Activated CD4-positive, alpha-beta T cell treated with anti-CD3 and anti-CD28 coated beads for 48 hours (primary cell): Measurements from ENCODE around the gene CUX1.

Experiments
- DNase-seq: peaks from one replicate; pipeline ENCODE4 v3.0.0-alpha.2; 2020

CUX1 gene

GRCh38 chr7:101940830-101941229, 123.4 kb downstream of the CUX1 start:
- DNase-seq: no peak

GRCh38 chr7:101941481-101942383, 124.3 kb downstream of the CUX1 start:
- no peak for DNase-seq

GRCh38 chr7:101942603-101943210, 125.3 kb downstream of the CUX1 start:
- no peak for DNase-seq

DNA sequence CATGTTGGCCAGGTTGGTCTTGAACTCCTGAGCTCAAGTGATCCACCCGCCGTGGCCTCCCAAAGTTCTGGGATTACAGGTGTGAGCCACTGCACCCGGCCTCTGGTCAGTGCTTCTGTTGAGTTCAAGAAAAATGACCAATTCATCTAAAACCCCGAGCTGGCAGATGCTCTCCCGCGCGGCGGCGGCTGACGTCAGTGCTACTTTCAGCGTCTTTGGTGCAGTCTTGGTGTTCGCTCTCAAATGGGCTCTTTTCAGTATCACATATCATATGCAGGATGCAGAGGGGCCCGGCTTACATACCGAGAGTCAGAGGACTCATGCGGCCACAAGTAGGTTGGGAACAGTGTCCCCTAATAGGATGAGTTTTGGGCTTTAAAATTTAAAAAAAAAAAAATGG, 125.9 kb downstream of the CUX1 start:
- DNase-seq: no peak

DNA sequence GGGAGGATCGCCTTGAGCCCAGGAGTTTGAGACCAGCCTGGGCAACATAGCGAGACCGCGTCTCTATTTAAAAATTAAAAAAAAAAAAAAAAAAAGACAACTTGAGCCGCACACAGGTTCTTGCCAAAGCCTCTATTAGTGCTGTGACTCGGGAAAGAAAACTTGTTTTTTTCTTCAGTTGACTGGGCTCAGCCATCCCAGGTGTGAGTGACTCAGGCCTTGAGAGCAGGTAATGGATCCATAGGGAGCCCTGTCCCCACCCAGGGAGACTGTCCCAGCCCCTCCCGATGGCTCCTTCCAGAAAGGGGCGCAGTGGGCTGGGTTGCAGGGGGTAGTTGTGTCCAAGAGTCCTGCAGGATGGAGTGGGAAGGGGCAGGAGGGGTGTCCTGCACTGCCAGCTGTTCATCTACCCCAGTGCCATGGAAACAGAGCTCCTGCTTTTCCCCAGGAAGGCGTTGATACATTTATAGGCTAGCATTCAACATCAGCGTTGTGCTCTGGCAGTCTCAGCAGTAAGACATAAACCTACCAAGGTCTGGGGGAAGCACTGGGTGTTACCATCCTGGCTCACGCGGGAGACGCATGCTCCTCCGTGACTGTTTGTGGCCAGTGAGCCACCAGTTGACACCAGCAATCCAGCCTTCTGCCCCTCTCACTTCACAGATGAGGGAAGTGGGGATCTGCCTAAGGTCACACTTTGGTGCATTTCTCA, 126.6 kb downstream of the CUX1 start:
- no peak for DNase-seq

GRCh38 chr7:101944611-101945010, 127.2 kb downstream of the CUX1 start:
- DNase-seq: no peak

- DNase-seq: no peak
These were observed 127.8 kb downstream of the CUX1 start for GRCh38 chr7:101945034-101945758.

- no peak for DNase-seq
These were observed 130.5 kb downstream of the CUX1 start for GRCh38 chr7:101947899-101948298.

DNA sequence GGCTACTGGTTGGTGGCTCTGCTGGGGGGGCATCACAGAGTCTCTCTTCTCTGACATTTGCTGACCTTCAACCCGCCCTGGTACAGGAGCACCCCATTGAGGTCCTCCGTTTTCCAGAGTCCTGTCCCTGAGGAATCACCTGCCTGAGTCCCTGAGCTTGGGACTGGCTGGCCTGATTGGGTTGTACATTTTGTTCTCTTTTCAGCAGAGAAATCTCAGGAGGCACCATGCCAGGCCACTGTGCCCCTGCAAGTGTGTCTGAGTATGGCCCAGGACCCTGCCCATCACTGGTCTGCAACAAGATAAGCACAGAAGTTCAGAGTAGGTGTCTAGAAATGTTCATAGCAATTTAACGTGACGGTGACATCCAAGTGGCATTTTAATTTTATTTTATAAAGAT, 131.2 kb downstream of the CUX1 start:
- no peak for DNase-seq

DNA sequence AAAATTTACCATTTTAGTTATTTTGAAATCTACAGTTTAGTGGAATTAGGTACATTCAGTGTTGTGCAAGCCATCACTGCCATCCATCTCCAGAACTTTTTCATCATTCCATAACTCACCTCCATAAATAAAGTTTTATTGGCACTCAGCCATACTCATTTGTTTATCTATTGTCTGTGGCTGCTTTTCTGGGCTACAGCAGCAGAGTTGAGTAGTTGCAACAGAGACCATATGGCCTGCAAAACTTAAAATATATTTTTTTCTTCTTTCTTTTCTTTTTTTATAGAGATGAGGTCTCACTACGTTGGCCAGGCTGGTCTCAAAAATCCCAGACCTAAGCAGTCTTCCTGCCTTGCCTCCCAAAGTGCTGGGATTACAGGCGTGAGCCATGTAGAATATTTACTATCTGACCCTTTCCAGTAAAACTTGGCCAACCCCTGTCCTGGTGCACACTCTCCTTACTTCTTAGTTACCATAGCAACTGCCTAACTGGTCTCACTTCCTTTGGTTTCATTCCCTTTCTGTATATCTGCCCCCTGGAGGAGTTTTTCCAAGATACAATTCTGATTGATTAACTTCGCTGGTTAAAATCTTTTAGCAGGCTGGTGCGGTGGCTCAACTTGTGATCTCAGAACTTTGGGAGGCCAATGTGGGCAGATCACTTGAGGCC, 133.2 kb downstream of the CUX1 start:
- no peak for DNase-seq

DNA sequence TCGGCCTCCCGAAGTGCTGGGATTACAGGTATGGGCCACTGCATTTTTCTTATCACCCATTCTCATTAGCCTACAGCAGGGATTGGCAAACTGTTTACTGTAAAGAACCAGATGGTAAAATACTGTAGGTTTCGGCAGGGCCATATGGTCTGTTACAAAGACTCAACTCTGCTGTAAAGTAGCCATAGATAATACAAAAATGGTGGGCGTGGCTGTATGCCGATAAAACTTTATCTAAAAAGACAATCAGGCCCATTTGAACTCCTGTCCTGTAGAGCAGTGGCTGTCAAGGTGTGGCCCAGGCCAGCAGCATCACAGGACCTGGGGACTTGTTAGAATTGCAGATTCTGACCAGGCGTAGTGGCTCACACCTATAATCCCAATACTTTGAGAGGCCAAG, 134.3 kb downstream of the CUX1 start:
- no peak for DNase-seq

DNA sequence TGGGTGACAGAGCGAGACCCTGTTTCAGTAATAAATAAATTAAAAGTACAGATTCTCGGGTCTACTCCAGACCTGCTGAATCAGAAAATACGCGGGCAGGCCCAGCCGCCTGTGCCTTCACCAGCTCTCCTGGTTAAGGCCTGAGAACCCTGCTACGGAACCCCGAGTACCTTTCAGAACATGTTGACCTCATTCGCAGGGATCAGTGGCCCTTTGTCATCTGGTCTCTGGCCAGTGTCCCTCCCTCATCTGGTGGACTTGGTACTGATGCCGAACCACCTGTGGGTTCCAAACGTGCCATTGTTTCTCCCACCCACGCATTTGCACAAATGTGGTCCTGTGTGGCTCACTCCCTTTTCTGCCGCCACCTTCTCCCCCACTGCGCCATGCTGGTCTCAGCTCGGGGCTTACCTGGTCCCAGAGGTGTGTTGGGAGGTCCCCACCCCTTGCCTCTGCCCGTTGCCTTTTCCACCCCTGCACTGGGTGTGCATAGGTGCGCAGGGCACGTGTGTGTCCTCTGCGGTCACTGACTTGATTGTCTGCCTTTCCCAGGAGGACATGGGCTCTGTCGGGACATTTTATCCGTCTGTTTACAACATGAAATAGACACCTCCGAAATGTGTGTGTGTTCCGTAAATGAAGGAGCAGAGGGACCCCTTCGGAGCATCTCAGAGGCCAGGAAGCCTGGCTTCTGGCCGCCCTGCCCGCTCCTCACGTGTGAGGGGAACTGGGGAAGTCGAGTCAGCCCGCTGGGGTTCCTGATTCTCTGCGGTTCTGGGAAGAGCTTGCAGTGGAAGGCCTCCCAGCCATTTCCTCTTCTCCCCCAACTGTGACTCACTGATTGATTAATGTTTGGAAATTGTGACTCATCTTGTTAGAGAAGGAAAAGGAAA, 135.2 kb downstream of the CUX1 start:
- DNase-seq: no peak

DNA sequence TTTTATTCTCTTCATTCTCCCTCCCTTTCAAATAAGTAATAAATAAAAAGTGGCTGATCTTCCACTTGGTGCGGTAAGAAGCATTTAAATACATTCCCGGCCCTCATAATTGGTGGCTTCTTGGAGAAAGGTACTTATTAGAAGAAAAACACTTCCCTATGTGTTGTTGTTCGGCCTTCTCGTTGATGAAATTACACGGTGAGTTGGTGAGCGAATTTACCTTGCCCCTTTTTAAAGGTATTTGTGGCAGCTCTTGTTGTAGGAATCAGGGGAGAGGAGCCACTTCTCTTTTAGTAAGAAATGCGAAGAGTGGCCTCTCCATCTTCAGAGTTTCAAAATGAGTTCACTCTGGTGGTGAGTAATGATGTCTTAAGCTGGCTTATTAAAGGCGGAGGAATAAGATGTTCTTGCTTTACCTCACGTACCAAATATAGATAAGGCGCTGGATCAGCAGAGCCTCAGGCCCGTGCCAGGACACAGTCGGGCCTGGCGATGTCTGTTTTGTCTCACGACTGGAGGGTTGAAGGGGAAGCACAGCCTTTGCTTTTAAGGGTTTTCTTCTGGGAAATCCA, 135.9 kb downstream of the CUX1 start:
- DNase-seq: peak; percentile 21

- DNase-seq: no peak
These were observed 137.1 kb downstream of the CUX1 start for GRCh38 chr7:101954499-101954898.

- DNase-seq: no peak
These were observed 138.7 kb downstream of the CUX1 start for GRCh38 chr7:101956130-101956529.

GRCh38 chr7:101957744-101958525, 140.5 kb downstream of the CUX1 start:
- no peak for DNase-seq

DNA sequence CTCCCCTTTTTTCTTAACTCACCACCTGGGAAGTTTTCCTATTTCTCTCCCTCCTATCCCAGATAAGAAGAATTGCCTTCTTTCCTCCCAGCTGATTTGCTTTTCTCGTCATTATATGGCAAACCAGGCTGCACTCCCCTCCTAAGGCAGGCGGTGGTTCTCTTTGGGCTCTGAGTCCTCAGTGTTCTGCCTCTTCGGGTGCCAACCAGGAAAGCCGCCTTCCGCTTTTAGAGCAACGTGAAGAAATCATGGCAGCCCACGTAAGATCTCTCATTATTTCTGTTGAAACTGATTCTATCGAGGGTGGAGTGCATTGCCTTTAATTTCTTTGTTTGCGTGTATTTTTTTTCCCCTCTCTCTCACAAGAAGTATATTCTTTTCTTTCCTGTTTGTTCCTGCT, 141.9 kb downstream of the CUX1 start:
- no peak for DNase-seq

DNA sequence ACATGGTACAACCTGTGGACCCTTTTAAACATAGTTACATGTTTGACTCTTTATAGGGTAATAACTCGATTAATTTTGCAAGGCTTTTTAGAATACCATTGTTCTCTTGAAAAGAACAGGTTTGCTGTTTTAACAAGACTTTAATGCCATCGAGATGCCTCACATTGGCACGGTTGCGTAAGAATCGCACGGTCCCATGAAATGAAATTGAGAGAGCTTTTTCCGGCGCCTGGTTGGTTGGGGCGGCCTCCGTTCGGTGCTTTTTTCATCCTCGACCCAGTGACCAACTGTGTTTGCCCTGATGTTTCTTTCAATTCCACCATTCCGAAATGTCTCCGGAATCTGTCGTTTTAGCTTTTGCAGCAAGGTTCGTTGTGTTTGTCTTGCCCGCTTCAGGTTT, 142.4 kb downstream of the CUX1 start:
- no peak for DNase-seq

DNA sequence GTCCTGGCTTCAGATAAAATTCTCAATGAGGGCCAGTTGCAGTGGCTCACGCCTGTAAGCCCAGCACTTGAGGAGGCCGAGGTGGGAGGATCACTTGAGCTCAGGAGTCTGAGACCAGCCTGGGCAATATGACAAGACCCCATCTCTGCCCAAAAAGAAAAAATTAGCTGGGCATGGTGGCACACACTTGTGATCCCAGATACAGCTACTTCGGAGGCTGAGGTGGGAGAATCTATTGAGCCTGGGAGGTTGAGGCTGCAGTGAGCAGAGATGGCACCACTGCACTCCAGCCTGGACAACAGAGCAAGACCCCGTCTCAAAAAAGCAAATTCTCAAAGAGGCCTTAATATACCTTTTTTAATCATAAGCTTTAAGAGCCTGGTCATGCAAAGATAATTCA, 142.9 kb downstream of the CUX1 start:
- DNase-seq: no peak

- DNase-seq: no peak
These were observed 143.7 kb downstream of the CUX1 start for GRCh38 chr7:101960985-101961708.
